Measurements from ENCODE around the gene HMGB4.

Gene HMGB4

DNA sequence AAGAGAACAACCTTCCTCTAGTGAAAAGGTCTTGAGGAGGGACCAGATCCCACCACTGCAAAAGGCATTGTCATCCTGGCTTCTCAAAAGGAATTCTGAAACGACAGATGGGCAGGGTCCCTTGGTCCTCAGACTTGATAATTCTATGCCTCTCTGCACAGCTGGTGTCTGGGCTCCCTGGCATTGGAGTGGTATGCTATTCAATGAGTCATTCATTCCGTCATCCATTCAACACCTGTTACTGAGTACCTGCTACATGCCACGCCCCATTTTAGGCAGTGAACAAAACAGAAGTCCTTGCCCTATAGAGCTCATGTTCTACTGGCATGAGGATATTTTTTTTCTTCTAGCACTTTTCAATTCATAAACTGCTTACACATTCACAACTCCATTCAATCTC lies 45.8 kb upstream of the HMGB4 start:
- no peak for TF ChIP-seq EZH2phosphoT487 (IDR thresholded peaks at IDR 0.05; ENCODE audit: borderline replicate concordance)
- TF ChIP-seq, protein P1, sequence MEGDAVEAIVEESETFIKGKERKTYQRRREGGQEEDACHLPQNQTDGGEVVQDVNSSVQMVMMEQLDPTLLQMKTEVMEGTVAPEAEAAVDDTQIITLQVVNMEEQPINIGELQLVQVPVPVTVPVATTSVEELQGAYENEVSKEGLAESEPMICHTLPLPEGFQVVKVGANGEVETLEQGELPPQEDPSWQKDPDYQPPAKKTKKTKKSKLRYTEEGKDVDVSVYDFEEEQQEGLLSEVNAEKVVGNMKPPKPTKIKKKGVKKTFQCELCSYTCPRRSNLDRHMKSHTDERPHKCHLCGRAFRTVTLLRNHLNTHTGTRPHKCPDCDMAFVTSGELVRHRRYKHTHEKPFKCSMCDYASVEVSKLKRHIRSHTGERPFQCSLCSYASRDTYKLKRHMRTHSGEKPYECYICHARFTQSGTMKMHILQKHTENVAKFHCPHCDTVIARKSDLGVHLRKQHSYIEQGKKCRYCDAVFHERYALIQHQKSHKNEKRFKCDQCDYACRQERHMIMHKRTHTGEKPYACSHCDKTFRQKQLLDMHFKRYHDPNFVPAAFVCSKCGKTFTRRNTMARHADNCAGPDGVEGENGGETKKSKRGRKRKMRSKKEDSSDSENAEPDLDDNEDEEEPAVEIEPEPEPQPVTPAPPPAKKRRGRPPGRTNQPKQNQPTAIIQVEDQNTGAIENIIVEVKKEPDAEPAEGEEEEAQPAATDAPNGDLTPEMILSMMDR (conservative IDR thresholded peaks at IDR 0.05; ENCODE audit: low read length) = no peak
- no peaks in the 10 kb centered on the region for H3K9me2 ChIP-seq (replicated peaks; ENCODE audit: low read depth, low read length)
- H3K9me3 ChIP-seq (ENCODE audit: insufficient read depth, low read depth, low read length) = no peaks in the 10 kb centered on the region
- no peaks in the 10 kb centered on the region for H4K20me1 ChIP-seq (ENCODE audit: insufficient read depth, low read length, poor library complexity, severe bottlenecking)
- no peaks in the 10 kb centered on the region for H3K4me1 ChIP-seq (ENCODE audit: insufficient read depth, low read length, poor library complexity, severe bottlenecking)
- no peak overlapping the region for H3K4me2 ChIP-seq (ENCODE audit: low read depth, low read length, poor library complexity, severe bottlenecking)
- H3K4me3 ChIP-seq (ENCODE audit: low read length, poor library complexity, severe bottlenecking) = no peak overlapping the region
- H3F3A ChIP-seq (ENCODE audit: low read depth) = no peaks in the 10 kb centered on the region
- H2AFZ ChIP-seq (ENCODE audit: low read length) = no peak overlapping the region
- no peaks in the 10 kb centered on the region for H3K79me2 ChIP-seq (ENCODE audit: insufficient read depth, low read length)
- H3K36me3 ChIP-seq (ENCODE audit: insufficient read depth, low read length) = no peaks in the 10 kb centered on the region
- H3K27me3 ChIP-seq (ENCODE audit: insufficient read depth, low read length, poor library complexity, severe bottlenecking) = no peaks in the 10 kb centered on the region
- H3K9ac ChIP-seq (ENCODE audit: low read depth, low read length, poor library complexity, severe bottlenecking) = no peak overlapping the region

- Histone ChIP-seq H3K27me3 (ENCODE audit: insufficient read depth, low read length, poor library complexity, severe bottlenecking) (no peaks in the 10 kb centered on the region), H3K9me2 (replicated peaks; ENCODE audit: low read depth, low read length) (no peaks in the 10 kb centered on the region), H3K9me3 (ENCODE audit: insufficient read depth, low read depth, low read length) (no peaks in the 10 kb centered on the region), H3F3A (ENCODE audit: low read depth) (no peaks in the 10 kb centered on the region), H3K4me2 (ENCODE audit: low read depth, low read length, poor library complexity, severe bottlenecking) (no peak overlapping the region), H2AFZ (ENCODE audit: low read length) (no peak overlapping the region), H3K79me2 (ENCODE audit: insufficient read depth, low read length) (no peaks in the 10 kb centered on the region), H3K4me1 (ENCODE audit: insufficient read depth, low read length, poor library complexity, severe bottlenecking) (no peaks in the 10 kb centered on the region), H3K4me3 (ENCODE audit: low read length, poor library complexity, severe bottlenecking) (no peak overlapping the region), H3K36me3 (ENCODE audit: insufficient read depth, low read length) (no peaks in the 10 kb centered on the region), H4K20me1 (ENCODE audit: insufficient read depth, low read length, poor library complexity, severe bottlenecking) (no peaks in the 10 kb centered on the region), H3K9ac (ENCODE audit: low read depth, low read length, poor library complexity, severe bottlenecking) (no peak overlapping the region)
- no peak for TF ChIP-seq EZH2phosphoT487 (IDR thresholded peaks at IDR 0.05; ENCODE audit: borderline replicate concordance)
- TF ChIP-seq, protein P1 (conservative IDR thresholded peaks at IDR 0.05; ENCODE audit: low read length) = no peak
Observed at GRCh38 chr1:33819290-33819912, 44.5 kb upstream of the HMGB4 start.

DNA sequence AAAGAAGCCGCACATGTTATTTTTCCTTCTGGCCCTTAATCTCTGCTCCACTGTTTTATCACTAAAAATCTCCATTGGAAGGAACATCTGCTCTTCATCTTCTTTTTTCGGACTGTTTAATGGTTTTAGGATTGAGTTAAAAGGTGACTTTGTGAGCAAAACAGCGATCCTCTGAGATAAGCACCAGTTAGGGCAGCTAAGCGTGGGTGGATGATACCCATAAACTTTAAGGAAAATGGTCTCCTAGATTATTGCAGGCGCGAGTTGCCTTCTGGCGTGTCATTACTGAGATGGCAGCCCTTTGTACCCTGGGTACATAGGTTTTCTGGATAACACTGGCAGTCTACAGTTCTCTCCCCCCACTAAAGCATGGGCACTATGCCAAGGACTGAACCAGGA lies 44.0 kb upstream of the HMGB4 start:
- no peak overlapping the region for H2AFZ ChIP-seq (ENCODE audit: low read length)
- H3K9ac ChIP-seq (ENCODE audit: low read depth, low read length, poor library complexity, severe bottlenecking) = no peak overlapping the region
- H3K9me3 ChIP-seq (ENCODE audit: insufficient read depth, low read depth, low read length) = no peaks in the 10 kb centered on the region
- no peaks in the 10 kb centered on the region for H3K79me2 ChIP-seq (ENCODE audit: insufficient read depth, low read length)
- no peak overlapping the region for H3K4me2 ChIP-seq (ENCODE audit: low read depth, low read length, poor library complexity, severe bottlenecking)
- no peak overlapping the region for H3K4me3 ChIP-seq (ENCODE audit: low read length, poor library complexity, severe bottlenecking)
- H3K36me3 ChIP-seq (ENCODE audit: insufficient read depth, low read length) = no peaks in the 10 kb centered on the region
- TF ChIP-seq EZH2phosphoT487 (IDR thresholded peaks at IDR 0.05; ENCODE audit: borderline replicate concordance) = no peak
- TF ChIP-seq, protein P1 (conservative IDR thresholded peaks at IDR 0.05; ENCODE audit: low read length) = no peak
- H4K20me1 ChIP-seq (ENCODE audit: insufficient read depth, low read length, poor library complexity, severe bottlenecking) = no peaks in the 10 kb centered on the region
- no peaks in the 10 kb centered on the region for H3K4me1 ChIP-seq (ENCODE audit: insufficient read depth, low read length, poor library complexity, severe bottlenecking)
- no peaks in the 10 kb centered on the region for H3K27me3 ChIP-seq (ENCODE audit: insufficient read depth, low read length, poor library complexity, severe bottlenecking)
- H3F3A ChIP-seq (ENCODE audit: low read depth) = no peaks in the 10 kb centered on the region
- no peaks in the 10 kb centered on the region for H3K9me2 ChIP-seq (replicated peaks; ENCODE audit: low read depth, low read length)
